Measurements from ENCODE around the gene UPF2. TPM values are rescaled to one million over a fixed set of nuclear protein-coding genes. Genes with fewer than 3 reads are reported as not detected.

UPF2 gene
- total RNA-seq, 6 experiments from 2014 or later, result 18.3 to 24.1 (median 22.0) TPM

DNA sequence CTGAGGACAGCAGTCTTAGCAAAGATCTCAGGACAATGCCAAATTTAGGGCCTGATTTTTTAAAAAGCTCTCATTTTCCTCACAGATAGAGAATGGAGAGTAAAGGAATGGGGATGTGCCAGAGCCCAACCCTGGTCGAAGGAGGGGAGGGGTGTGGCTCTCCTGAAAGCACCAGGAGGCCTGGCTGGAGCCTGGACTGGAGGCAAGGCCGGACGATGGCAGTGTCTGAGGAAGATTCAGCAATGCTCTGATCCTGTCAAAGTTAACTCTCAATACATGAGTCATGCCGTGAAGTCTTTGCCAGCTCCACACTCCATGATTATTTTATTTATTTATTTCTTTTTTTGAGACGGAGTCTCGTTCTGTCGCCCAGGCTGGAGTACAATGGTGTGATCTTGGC is 108.3 kb downstream of the UPF2 start:
- Mint-ChIP-seq H3K4me3 (no peak overlapping the region), H3K27me3 (ENCODE audit: insufficient read depth) (no peaks in the 10 kb centered on the region; the same call in 1 of the 2 replicates), H3K27ac (no peak overlapping the region), H3K36me3 (ENCODE audit: low read depth) (peaks cover 27% of the 10 kb centered on the region), H3K4me1 (ENCODE audit: low read depth) (no peaks in the 10 kb centered on the region; the same call in none of the 2 replicates), H3K9me3 (no peaks in the 10 kb centered on the region)
- DNase-seq, result no peak
- TF ChIP-seq, protein P1, sequence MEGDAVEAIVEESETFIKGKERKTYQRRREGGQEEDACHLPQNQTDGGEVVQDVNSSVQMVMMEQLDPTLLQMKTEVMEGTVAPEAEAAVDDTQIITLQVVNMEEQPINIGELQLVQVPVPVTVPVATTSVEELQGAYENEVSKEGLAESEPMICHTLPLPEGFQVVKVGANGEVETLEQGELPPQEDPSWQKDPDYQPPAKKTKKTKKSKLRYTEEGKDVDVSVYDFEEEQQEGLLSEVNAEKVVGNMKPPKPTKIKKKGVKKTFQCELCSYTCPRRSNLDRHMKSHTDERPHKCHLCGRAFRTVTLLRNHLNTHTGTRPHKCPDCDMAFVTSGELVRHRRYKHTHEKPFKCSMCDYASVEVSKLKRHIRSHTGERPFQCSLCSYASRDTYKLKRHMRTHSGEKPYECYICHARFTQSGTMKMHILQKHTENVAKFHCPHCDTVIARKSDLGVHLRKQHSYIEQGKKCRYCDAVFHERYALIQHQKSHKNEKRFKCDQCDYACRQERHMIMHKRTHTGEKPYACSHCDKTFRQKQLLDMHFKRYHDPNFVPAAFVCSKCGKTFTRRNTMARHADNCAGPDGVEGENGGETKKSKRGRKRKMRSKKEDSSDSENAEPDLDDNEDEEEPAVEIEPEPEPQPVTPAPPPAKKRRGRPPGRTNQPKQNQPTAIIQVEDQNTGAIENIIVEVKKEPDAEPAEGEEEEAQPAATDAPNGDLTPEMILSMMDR (IDR thresholded peaks at IDR 0.05), result no peak

DNA sequence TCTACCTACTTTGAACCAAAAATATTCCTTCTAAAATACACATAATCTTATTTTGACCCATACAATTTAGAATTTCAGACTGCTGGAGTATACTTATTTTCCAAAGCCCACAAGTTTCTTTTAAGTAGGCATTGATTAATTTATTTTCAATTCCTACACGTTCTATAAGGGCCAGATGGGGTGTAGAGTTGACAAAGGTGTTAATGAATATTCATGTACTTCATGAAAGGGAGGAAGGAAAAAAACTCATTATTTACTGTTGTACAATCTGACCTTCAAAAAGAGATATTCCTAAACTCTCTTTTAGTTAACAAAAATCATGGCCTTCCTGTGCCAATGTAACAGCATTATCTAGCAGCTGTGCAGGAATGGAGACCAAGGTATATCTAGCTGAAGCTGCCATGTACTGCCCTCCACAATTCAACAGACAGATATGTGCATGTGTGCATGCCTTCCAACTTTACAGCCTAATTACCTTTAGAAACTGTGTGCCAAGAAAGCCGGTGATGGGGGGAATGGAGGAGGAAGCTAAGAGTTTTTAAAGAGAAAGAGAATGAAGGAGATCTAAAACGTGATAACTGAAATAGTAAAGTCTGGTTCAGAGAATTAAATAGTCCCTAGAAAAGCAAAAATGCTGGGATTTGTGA is 108.9 kb downstream of the UPF2 start:
- H3K4me1 Mint-ChIP-seq (ENCODE audit: low read depth), result no peaks in the 10 kb centered on the region; the same call in none of the 2 replicates
- TF ChIP-seq, protein P1 (IDR thresholded peaks at IDR 0.05), result no peak
- no peak overlapping the region for H3K4me3 Mint-ChIP-seq
- no peaks in the 10 kb centered on the region for H3K9me3 Mint-ChIP-seq
- no peak for DNase-seq
- no peaks in the 10 kb centered on the region; the same call in 1 of the 2 replicates for H3K27me3 Mint-ChIP-seq (ENCODE audit: insufficient read depth)
- H3K27ac Mint-ChIP-seq, result no peak overlapping the region; the same call in 1 of the 2 replicates
- peaks cover 29% of the 10 kb centered on the region for H3K36me3 Mint-ChIP-seq (ENCODE audit: low read depth)

DNA sequence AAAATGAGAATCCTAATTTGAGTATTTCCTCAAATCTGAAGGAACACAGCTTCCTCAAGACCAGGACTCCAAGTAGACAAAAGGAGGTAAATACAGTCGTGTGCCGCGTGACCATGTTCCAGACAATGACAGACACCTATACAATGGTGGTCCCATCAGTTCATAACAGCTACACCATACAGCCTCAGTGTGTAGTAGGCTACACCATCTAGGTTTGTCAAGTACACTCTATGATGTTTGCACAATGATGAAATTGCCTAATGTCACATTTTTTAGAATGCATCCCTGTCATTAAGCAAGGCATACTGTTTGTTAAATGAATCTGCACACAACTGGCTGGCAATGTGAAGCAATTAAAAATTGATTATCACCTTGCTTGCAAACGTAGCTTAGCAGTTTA is 111.6 kb downstream of the UPF2 start:
- DNase-seq, result no peak
- H3K27me3 Mint-ChIP-seq (ENCODE audit: insufficient read depth), result no peaks in the 10 kb centered on the region; the same call in 1 of the 2 replicates
- no peaks in the 10 kb centered on the region; the same call in none of the 2 replicates for H3K4me1 Mint-ChIP-seq (ENCODE audit: low read depth)
- peaks cover 44% of the 10 kb centered on the region for H3K36me3 Mint-ChIP-seq (ENCODE audit: low read depth)
- H3K27ac Mint-ChIP-seq, result no peak overlapping the region
- TF ChIP-seq, protein P1 (IDR thresholded peaks at IDR 0.05), result no peak
- no peak overlapping the region for H3K4me3 Mint-ChIP-seq
- H3K9me3 Mint-ChIP-seq, result no peaks in the 10 kb centered on the region

DNA sequence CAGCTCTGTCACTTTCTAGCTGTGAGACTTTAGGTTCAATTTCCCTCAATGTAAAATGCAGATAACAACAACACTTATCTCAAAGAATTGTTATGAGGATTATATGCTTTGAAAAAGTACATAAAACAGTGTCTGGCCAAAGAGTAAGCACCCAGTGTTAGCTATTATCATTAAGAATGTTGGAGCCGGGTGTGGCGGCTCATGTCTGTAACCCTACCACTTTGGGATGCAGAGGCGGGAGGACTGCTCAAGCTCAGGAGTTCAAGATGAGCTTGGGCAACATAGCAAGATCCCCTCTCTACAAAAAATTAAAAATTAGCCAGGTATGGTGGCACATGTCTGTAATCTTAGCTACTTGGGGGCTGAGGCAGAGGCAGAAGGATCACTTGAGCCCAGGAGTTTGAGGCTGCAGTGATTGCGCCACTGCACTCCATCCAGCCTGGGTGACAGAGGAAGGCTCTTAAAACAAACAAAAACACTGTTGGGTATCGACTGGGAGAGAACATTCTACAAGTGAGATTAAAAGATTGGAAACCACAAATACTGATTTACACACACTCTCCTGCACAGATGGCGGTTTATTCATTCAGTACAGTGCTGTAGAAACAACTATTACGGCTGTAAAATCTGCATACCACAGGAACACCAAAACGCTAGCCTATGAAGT is 112.2 kb downstream of the UPF2 start:
- H3K27ac Mint-ChIP-seq, result no peak overlapping the region
- H3K9me3 Mint-ChIP-seq, result no peaks in the 10 kb centered on the region
- peaks cover 45% of the 10 kb centered on the region for H3K36me3 Mint-ChIP-seq (ENCODE audit: low read depth)
- TF ChIP-seq, protein P1 (IDR thresholded peaks at IDR 0.05), result no peak
- H3K4me3 Mint-ChIP-seq, result no peak overlapping the region
- no peaks in the 10 kb centered on the region; the same call in none of the 2 replicates for H3K4me1 Mint-ChIP-seq (ENCODE audit: low read depth)
- no peaks in the 10 kb centered on the region; the same call in 1 of the 2 replicates for H3K27me3 Mint-ChIP-seq (ENCODE audit: insufficient read depth)
- DNase-seq, result no peak

DNA sequence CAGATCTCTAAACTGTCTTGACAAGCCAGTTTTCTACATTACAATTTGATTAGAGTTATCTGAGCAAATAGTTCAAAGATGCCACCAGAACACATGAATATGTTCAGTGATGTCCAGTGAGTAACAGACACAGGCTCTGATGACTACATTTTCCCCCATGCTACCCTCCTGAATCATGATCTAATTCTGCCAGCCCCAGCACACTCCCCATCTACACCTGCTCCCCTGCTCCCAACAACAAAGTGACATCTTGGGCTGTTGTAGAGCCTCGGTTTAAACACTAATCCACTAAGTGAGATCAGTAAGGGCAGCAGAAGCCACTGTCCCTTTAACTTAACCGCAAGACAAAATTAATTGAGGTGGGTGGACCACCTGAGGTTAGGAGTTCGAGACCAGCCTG is 114.9 kb downstream of the UPF2 start:
- Mint-ChIP-seq H3K27me3 (ENCODE audit: insufficient read depth) (no peaks in the 10 kb centered on the region; the same call in 1 of the 2 replicates), H3K36me3 (ENCODE audit: low read depth) (peaks cover 50% of the 10 kb centered on the region), H3K9me3 (no peaks in the 10 kb centered on the region), H3K27ac (no peak overlapping the region), H3K4me1 (ENCODE audit: low read depth) (no peaks in the 10 kb centered on the region; the same call in 1 of the 2 replicates), H3K4me3 (no peak overlapping the region)
- DNase-seq, result no peak
- TF ChIP-seq, protein P1 (IDR thresholded peaks at IDR 0.05), result no peak
